IMR-90 (cell line): ENCODE data around the gene GRIK1. TPM values are rescaled to one million over a fixed set of nuclear protein-coding genes. Genes with fewer than 3 reads are reported as not detected.

ENCODE experiments used
- ATAC-seq: fragments of 200-7000 bp; cut with Tn5 transposase; 2 replicates; pipeline ENCODE4 v1.9.1; 2020; ENCODE audit warnings: low read depth, mild to moderate bottlenecking, moderate library complexity
- BruUV-seq: library from RNA; stranded (reverse); fragments of 400-500 nt; replicated peaks from 2 replicates; lab custom pipeline; 2021; lab: Mats Ljungman, UMichigan
- CTCF ChIA-PET: fragments of 300-600 bp; formaldehyde crosslinking; extraction: SDS; loops from one replicate; lab custom pipeline; 2021; ENCODE audit warnings: antibody characterized with exemption; lab: Yijun Ruan, JAX
- POLR2A ChIA-PET: fragments of 300-600 bp; sonication (Branson Sonifier 250); formaldehyde crosslinking; loops from one replicate; lab custom pipeline; 2022; ENCODE audit warnings: antibody characterized with exemption; ENCODE audit not compliant: unreplicated experiment; lab: Charles Lee
- DNase-seq: peaks from one replicate; pipeline ENCODE4 v3.0.0; 2013
- H2AFZ ChIP-seq: replicated peaks from 2 replicates; pipeline ENCODE3; 2013; ENCODE audit warnings: low read length, mild to moderate bottlenecking; ENCODE audit not compliant: poor library complexity
- H2AK5ac ChIP-seq: 2 replicates; pipeline ENCODE4 v1.6.1; 2013; ENCODE audit warnings: low read depth, low read length, inconsistent platforms
- H2AK9ac ChIP-seq: replicated peaks from 2 replicates; pipeline ENCODE3; 2013; ENCODE audit warnings: mild to moderate bottlenecking, low read depth, low read length, moderate library complexity; ENCODE audit not compliant: poor library complexity
- H2BK120ac ChIP-seq: 2 replicates; pipeline ENCODE4 v1.6.1; 2013; ENCODE audit warnings: low read depth, low read length, inconsistent platforms
- H2BK15ac ChIP-seq: 3 replicates; pipeline ENCODE4 v1.6.1; 2013; ENCODE audit warnings: low read depth, low read length, inconsistent platforms
- H2BK20ac ChIP-seq: 2 replicates; pipeline ENCODE4 v1.6.1; 2013; ENCODE audit warnings: low read depth, mild to moderate bottlenecking, inconsistent platforms, low read length, moderate library complexity
- H2BK5ac ChIP-seq: 2 replicates; pipeline ENCODE4 v1.6.1; 2013; ENCODE audit warnings: mild to moderate bottlenecking, low read depth, low read length, inconsistent platforms; ENCODE audit not compliant: poor library complexity, severe bottlenecking
- H3K14ac ChIP-seq: replicated peaks from 2 replicates; pipeline ENCODE4 v1.6.1; 2013; ENCODE audit warnings: low read depth, low read length, inconsistent platforms
- H3K18ac ChIP-seq: 2 replicates; pipeline ENCODE4 v1.6.1; 2013; ENCODE audit warnings: low read depth, low read length, control low read depth
- H3K23ac ChIP-seq: 2 replicates; pipeline ENCODE4 v1.6.1; 2013; ENCODE audit warnings: low read depth, low read length, inconsistent platforms
- H3K27ac ChIP-seq: 2 replicates; pipeline ENCODE4 v1.5.1; 2013; ENCODE audit warnings: mild to moderate bottlenecking, control low read depth, low read length; ENCODE audit not compliant: insufficient read depth
- H3K27me3 ChIP-seq: 2 replicates; pipeline ENCODE4 v1.6.1; 2013; ENCODE audit warnings: low read length; ENCODE audit not compliant: control insufficient read depth, insufficient read depth
- H3K36me3 ChIP-seq: 2 replicates; pipeline ENCODE4 v1.6.1; 2013; ENCODE audit warnings: low read length, mixed read lengths; ENCODE audit not compliant: control insufficient read depth, insufficient read depth
- H3K4ac ChIP-seq: 2 replicates; pipeline ENCODE4 v1.6.1; 2013; ENCODE audit warnings: low read depth, low read length, inconsistent platforms
- H3K4me1 ChIP-seq: 2 replicates; pipeline ENCODE4 v1.6.1; 2013; ENCODE audit warnings: low read length, mixed read lengths; ENCODE audit not compliant: control insufficient read depth, insufficient read depth
- H3K4me2 ChIP-seq: 2 replicates; pipeline ENCODE4 v1.6.1; 2013; ENCODE audit warnings: low read depth, mild to moderate bottlenecking, control low read depth, low read length, moderate library complexity
- H3K4me3 ChIP-seq: 2 replicates; pipeline ENCODE4 v1.5.1; 2013; ENCODE audit warnings: low read depth, mild to moderate bottlenecking, control low read depth, low read length, moderate library complexity; ENCODE audit not compliant: insufficient read depth
- H3K56ac ChIP-seq: 2 replicates; pipeline ENCODE4 v1.6.1; 2013; ENCODE audit warnings: low read length, inconsistent platforms; ENCODE audit not compliant: insufficient read depth; ENCODE audit errors: extremely low read depth
- H3K79me1 ChIP-seq, 2 experiments: 2 replicates each; pipeline ENCODE4 v1.6.1; 2013; ENCODE audit warnings: low read length in 2 of 2, inconsistent platforms in 1 of 2, low read depth in 1 of 2
- H3K9ac ChIP-seq: 2 replicates; pipeline ENCODE4 v1.6.1; 2013; ENCODE audit warnings: low read depth, low read length, control low read depth
- H3K9me1 ChIP-seq: 2 replicates; pipeline ENCODE4 v1.6.1; 2013; ENCODE audit warnings: low read length, inconsistent platforms; ENCODE audit not compliant: insufficient read depth
- H3K9me3 ChIP-seq: 2 replicates; pipeline ENCODE4 v1.6.1; 2013; ENCODE audit warnings: low read length; ENCODE audit not compliant: control insufficient read depth, insufficient read depth
- H4K20me1 ChIP-seq: 2 replicates; pipeline ENCODE4 v1.6.1; 2013; ENCODE audit warnings: low read length, inconsistent platforms; ENCODE audit not compliant: insufficient read depth
- H4K5ac ChIP-seq: 2 replicates; pipeline ENCODE4 v1.6.1; 2013; ENCODE audit warnings: mild to moderate bottlenecking, low read depth, low read length, control low read depth
- H4K8ac ChIP-seq, 2 experiments: 2 replicates each; pipeline ENCODE4 v1.6.1; 2013; ENCODE audit warnings: low read depth in 2 of 2, low read length in 2 of 2, control low read depth in 1 of 2, inconsistent platforms in 1 of 2
- H4K91ac ChIP-seq: 2 replicates; pipeline ENCODE4 v1.6.1; 2013; ENCODE audit warnings: low read depth, low read length, inconsistent platforms; ENCODE audit not compliant: insufficient read depth
- CEBPB ChIP-seq: IDR thresholded peaks from 2 replicates; pipeline ENCODE4 v1.6.1; 2012; ENCODE audit warnings: low read depth, low read length, improper control_type of control experiment
- CHD1 ChIP-seq: IDR thresholded peaks from 2 replicates; pipeline ENCODE4 v1.6.1; 2012; ENCODE audit warnings: low read depth, low read length, improper control_type of control experiment
- MAZ ChIP-seq: IDR thresholded peaks from 2 replicates; pipeline ENCODE4 v1.6.1; 2012; ENCODE audit warnings: low read depth, mild to moderate bottlenecking, low read length, improper control_type of control experiment, moderate library complexity, borderline replicate concordance
- NFE2L2 ChIP-seq: fragments of 150-350 bp; IDR thresholded peaks from 2 replicates; pipeline ENCODE4 v1.6.1; 2016; ENCODE audit warnings: low read depth, mild to moderate bottlenecking, low read length
- SMC3 ChIP-seq: fragments of 150-350 bp; IDR thresholded peaks from 2 replicates; pipeline ENCODE4 v1.6.1; 2016; ENCODE audit warnings: low read depth, mild to moderate bottlenecking, antibody characterized with exemption, low read length, moderate library complexity
- WGBS, 2 experiments: methylation state at CpG; one replicate each; pipeline versions ENCODE4 v1.1.5 to v1.1.7; 2013; ENCODE audit warnings: missing lambda C conversion rate in 2 of 2; ENCODE audit not compliant: insufficient read length in 1 of 2; ENCODE audit errors: extremely low coverage in 2 of 2; 5-methylcytosine and 5-hydroxymethylcytosine counted together
- dilution Hi-C: fragments of 300-500 bp; cut with HindIII; formaldehyde crosslinking; loops from one replicate; pipeline ENCODE4 v1.14.3; 2018; ENCODE audit warnings: low sequenced_read_pairs; ENCODE audit not compliant: unreplicated experiment
- in situ Hi-C: fragments of 300-500 bp; cut with MboI; formaldehyde crosslinking; loops from 3 replicates; pipeline ENCODE4 v1.14.3; 2019; ENCODE audit warnings: low sequenced_read_pairs, inconsistent platforms, mixed read lengths
- intact Hi-C: fragments of 100-400 bp; cut with micrococcal nuclease; formaldehyde crosslinking; loops from 2 replicates; pipeline ENCODE4 v1.10.0; 2022
- polyA plus RNA-seq, 3 experiments: library from polyadenylated mRNA; depleted of rRNA; stranded (reverse); fragments of >200 nt; gene quantifications; 2 replicates each; pipeline ENCODE4 v1.2.3, GENCODE V29; 2012; ENCODE audit warnings: low replicate concordance in 1 of 3
- total RNA-seq: library from RNA; depleted of rRNA; stranded (reverse); fragments of >200 nt; gene quantifications from 2 replicates; pipeline ENCODE4 v1.2.3, GENCODE V29; 2012

GRIK1 gene
- total and polyA plus RNA-seq, 2 of the 4 experiments (the other 2 are of a cell fraction): not detected

DNA sequence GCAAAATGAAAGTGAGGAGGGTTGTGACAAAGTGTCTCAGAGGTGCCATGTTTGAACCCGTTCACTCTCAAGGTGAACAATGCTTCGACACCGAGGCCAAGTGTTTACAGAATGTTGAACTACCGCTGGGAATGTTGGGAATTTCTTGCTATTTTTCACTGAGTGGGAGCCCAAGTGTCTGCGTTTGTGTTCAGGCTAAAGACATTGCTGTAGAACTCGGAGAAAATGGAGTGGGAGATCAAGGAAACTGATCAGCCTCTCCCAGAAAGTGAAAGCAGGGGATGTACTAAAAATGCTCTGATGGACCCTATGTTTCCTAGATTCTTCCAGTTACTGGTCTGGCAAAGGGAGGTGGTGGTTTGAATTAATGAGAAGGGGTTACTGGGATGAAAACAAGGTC lies 433.6 kb downstream of the GRIK1 start:
- 73% methylated on average over 2 of the region's 6 CpGs; no CpG with 5 or more reads in 1 of the 2 experiments for WGBS, 2 experiments
- Histone ChIP-seq H2BK120ac (no peak overlapping the region), H3K4me3 (no peak overlapping the region), H3K56ac (no peak overlapping the region), H3K36me3 (no peaks in the 10 kb centered on the region; the same call in 1 of the 2 replicates), H3K9me3 (no peaks in the 10 kb centered on the region), H3K4me1 (peaks cover 5% of the 10 kb centered on the region; the same call in 1 of the 2 replicates), H4K20me1 (no peaks in the 10 kb centered on the region), H3K4me2 (no peak overlapping the region), H4K5ac (no peak overlapping the region), H2BK20ac (no peak overlapping the region), H2AK5ac (no peak overlapping the region), H3K23ac (no peak overlapping the region), H2BK15ac (no peak overlapping the region), H2AK9ac (no peak overlapping the region), H2BK5ac (no peak overlapping the region), H4K8ac (no peak overlapping the region), H3K9ac (no peak overlapping the region), H3K14ac (no peak overlapping the region), H2AFZ (no peak overlapping the region), H3K79me1 (no peaks in the 10 kb centered on the region), H3K18ac (no peak overlapping the region; the same call in 1 of the 2 replicates), H3K4ac (no peak overlapping the region), H4K91ac (no peak overlapping the region), H3K27ac (no peak overlapping the region), H3K27me3 (no peaks in the 10 kb centered on the region), H3K9me1 (peaks cover 6% of the 10 kb centered on the region; the same call in 1 of the 2 replicates)
- in situ Hi-C loops (no loop called here), dilution Hi-C loops (no loop called here), intact Hi-C loops (loop anchor here (5.0 kb wide), 1 partner anchor 216 kb away; no protein-coding TSS in a partner anchor)
- TF ChIP-seq SMC3 (no peak), CEBPB (no peak), CHD1 (no peak), MAZ (no peak), NFE2L2 (no peak)
- DNase-seq (no peak), ATAC-seq (no peak)
- ChIA-PET POLR2A (no interaction called here), CTCF (no interaction called here)
- BruUV-seq: no TSS peak
